ENCODE measurements around the gene C9orf78.

C9orf78 gene

GRCh38 chr9:129873563-129874190 is 38.6 kb upstream of the C9orf78 start:
- H3K36me3 Mint-ChIP-seq, result no peaks in the 10 kb centered on the region
- no peak overlapping the region for H3K4me3 Mint-ChIP-seq
- H3K4me1 Mint-ChIP-seq (ENCODE audit: low read depth), result peaks cover 43% of the 10 kb centered on the region
- H3K27me3 Mint-ChIP-seq, result no peaks in the 10 kb centered on the region
- no peaks in the 10 kb centered on the region for H3K9me3 Mint-ChIP-seq (ENCODE audit: low read depth)
- H3K27ac Mint-ChIP-seq, result peak overlapping the region; percentile 34

GRCh38 chr9:129871046-129871445 is 36.0 kb upstream of the C9orf78 start:
- Mint-ChIP-seq H3K36me3 (peaks cover 2% of the 10 kb centered on the region), H3K27ac (peak overlapping the region; percentile 64), H3K4me3 (peak overlapping the region; percentile 36), H3K4me1 (ENCODE audit: low read depth) (peaks cover 63% of the 10 kb centered on the region), H3K9me3 (ENCODE audit: low read depth) (no peaks in the 10 kb centered on the region), H3K27me3 (no peaks in the 10 kb centered on the region)

DNA sequence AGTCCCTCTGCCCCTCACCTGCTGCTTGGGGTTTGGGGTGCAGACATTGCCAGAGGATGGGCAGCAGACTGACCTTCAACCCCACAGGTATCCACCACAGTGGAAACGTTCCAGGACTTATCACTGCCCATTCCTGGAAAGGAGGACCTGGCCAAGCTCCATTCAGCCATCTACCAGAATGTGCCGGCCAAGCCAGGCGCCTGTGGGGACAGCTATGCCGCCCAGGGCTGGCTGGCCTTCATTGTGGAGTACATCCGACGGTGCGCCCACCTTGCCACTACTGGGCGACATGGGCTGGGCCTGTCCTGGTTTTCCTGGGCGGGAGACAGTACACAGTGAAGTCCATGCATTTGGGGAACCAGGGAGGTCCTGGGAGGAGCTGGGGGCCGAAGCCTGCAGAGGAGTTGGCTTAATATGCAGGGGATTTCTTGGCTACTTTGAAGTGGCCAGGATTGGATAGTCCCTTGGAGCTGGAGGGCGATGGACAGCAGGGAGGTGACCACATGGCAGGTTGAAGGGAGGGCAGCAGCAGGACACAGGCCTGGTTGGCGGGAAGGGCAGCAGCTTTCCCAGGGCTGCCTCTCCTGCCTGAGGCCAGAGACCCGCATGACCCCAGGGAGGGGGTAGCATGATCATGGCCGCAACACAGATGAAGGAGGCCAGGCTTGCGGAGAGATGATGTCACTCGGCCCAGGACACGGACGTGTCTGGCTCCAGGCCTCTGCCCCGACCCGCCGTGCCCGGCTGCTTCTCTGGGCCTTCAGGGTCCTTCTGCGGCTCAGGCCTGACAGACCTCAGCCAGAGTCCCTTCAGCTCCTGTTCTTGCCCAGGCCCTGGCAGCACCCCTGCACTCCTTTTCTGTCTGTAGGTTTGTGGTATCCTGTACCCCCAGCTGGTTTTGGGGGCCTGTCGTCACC is 34.8 kb upstream of the C9orf78 start:
- H3K36me3 Mint-ChIP-seq, result peaks cover 2% of the 10 kb centered on the region
- no peaks in the 10 kb centered on the region for H3K27me3 Mint-ChIP-seq
- H3K4me3 Mint-ChIP-seq, result peak overlapping the region; percentile 59
- peak overlapping the region; percentile 96 for H3K27ac Mint-ChIP-seq
- H3K9me3 Mint-ChIP-seq (ENCODE audit: low read depth), result no peaks in the 10 kb centered on the region
- peaks cover 75% of the 10 kb centered on the region for H3K4me1 Mint-ChIP-seq (ENCODE audit: low read depth)

DNA sequence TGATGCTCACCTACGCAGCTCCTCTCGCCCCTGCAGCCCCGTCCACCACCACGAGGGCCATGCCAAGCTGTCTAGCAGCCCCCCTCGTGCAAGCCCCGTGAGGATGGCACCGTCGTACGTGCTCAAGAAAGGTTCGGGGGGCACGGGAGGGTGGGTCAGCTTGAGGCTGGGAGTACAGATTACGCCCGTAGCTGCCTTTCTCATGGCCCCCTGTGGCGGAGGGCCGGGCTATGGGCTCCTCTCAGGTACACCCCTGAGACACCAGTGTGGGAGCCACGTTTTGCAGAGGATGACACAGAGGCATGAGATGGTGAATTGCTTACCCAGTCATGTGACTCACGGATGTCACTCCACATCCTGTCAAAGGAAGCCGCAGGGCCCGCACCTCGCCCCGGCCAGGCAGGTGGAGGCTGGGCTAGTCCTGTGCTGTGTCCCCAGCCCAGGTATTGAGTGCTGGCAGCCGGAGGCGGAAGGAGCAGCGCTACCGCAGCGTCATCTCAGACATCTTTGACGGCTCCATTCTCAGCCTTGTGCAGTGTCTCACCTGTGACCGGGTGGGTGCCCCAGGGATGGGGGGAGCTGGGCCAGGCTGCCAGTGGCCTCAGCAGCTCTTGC is 33.9 kb upstream of the C9orf78 start:
- H3K4me3 Mint-ChIP-seq, result peak overlapping the region; percentile 59
- H3K4me1 Mint-ChIP-seq (ENCODE audit: low read depth), result peaks cover 72% of the 10 kb centered on the region
- peaks cover 2% of the 10 kb centered on the region for H3K36me3 Mint-ChIP-seq
- H3K27me3 Mint-ChIP-seq, result no peaks in the 10 kb centered on the region
- H3K27ac Mint-ChIP-seq, result peak overlapping the region; percentile 96
- no peaks in the 10 kb centered on the region for H3K9me3 Mint-ChIP-seq (ENCODE audit: low read depth)

DNA sequence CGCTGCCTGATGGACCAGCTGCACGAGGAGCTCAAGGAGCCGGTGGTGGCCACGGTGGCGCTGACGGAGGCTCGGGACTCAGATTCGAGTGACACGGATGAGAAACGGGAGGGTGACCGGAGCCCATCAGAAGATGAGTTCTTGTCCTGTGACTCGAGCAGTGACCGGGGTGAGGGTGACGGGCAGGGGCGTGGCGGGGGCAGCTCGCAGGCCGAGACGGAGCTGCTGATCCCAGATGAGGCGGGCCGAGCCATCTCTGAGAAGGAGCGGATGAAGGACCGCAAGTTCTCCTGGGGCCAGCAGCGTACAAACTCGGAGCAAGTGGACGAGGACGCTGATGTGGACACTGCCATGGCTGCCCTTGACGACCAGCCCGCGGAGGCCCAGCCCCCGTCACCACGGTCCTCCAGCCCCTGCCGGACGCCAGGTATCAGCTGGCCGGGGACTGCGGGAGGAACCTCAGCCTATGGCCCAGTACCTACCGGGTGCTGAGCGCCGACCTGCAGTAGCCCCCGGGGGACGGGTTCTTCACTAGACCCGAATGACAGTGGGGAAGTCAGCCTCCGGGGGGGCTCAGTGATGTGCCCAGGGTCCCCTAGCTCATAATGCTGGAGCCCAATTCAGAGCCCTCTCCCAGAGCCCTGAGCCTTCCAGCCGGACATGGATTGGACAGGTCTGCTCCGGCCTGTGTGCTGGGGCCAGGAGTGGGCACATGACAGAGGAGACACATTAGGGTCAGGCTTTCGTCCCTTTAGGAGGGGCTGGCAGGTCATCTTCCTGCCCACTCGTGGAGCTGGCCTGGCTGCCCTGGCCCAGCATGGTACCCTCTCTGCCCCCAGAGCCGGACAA is 33.2 kb upstream of the C9orf78 start:
- Mint-ChIP-seq H3K9me3 (ENCODE audit: low read depth) (no peaks in the 10 kb centered on the region), H3K36me3 (peaks cover 5% of the 10 kb centered on the region), H3K4me3 (peak overlapping the region; percentile 71), H3K27me3 (no peaks in the 10 kb centered on the region), H3K4me1 (ENCODE audit: low read depth) (peaks cover 77% of the 10 kb centered on the region), H3K27ac (peak overlapping the region; percentile 96)

DNA sequence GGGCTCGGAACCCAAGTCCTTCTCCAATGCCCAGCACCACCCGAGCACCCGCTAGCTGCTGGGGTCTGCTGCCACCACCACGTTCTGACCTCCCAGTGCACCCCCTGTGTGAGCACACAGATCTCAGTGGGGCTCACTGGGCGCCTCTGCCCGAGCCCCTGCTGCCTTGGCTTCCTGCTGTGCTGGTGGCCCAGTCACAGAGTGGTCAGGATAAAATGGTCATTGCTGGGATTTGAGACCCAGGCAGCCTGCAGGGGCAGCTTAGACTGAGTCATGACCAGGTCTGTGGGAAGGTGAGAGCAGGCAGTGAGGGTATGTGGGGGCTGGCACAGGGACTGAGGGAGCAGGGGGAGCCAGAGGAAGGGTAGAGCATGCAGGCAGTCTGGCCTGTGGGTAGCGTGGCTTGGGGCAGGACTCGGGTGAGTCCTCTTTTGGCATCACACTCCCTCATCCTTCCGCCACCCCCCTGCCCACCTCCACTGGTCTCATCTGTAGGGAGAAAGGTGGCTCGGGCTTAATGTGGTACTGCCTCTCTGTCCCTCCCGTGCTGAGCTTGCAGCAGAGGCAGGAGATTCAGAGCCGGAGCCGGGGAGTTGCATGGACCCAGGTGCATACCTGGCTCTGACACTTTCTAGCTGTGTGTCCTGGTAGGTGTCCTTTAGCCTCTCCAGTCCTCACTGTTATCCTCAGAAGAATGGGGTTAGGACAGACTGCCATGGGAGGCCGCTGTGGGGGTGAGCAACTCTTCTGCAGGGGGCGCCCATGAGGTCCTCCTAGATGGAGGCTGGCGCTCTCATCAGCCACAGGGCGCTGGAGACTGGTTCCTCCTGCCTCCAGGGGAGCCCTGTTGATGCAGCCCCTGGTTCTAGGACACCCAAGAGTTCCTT is 32.3 kb upstream of the C9orf78 start:
- H3K4me1 Mint-ChIP-seq (ENCODE audit: low read depth), result peaks cover 82% of the 10 kb centered on the region
- H3K9me3 Mint-ChIP-seq (ENCODE audit: low read depth), result no peaks in the 10 kb centered on the region
- no peaks in the 10 kb centered on the region for H3K27me3 Mint-ChIP-seq
- peak overlapping the region; percentile 71 for H3K4me3 Mint-ChIP-seq
- peak overlapping the region; percentile 96 for H3K27ac Mint-ChIP-seq
- peaks cover 7% of the 10 kb centered on the region for H3K36me3 Mint-ChIP-seq

GRCh38 chr9:129866394-129867135 is 31.5 kb upstream of the C9orf78 start:
- H3K36me3 Mint-ChIP-seq, result peaks cover 11% of the 10 kb centered on the region
- peaks cover 84% of the 10 kb centered on the region for H3K4me1 Mint-ChIP-seq (ENCODE audit: low read depth)
- H3K4me3 Mint-ChIP-seq, result peak overlapping the region; percentile 60
- H3K27ac Mint-ChIP-seq, result peak overlapping the region; percentile 96
- H3K9me3 Mint-ChIP-seq (ENCODE audit: low read depth), result no peaks in the 10 kb centered on the region
- H3K27me3 Mint-ChIP-seq, result no peaks in the 10 kb centered on the region

DNA sequence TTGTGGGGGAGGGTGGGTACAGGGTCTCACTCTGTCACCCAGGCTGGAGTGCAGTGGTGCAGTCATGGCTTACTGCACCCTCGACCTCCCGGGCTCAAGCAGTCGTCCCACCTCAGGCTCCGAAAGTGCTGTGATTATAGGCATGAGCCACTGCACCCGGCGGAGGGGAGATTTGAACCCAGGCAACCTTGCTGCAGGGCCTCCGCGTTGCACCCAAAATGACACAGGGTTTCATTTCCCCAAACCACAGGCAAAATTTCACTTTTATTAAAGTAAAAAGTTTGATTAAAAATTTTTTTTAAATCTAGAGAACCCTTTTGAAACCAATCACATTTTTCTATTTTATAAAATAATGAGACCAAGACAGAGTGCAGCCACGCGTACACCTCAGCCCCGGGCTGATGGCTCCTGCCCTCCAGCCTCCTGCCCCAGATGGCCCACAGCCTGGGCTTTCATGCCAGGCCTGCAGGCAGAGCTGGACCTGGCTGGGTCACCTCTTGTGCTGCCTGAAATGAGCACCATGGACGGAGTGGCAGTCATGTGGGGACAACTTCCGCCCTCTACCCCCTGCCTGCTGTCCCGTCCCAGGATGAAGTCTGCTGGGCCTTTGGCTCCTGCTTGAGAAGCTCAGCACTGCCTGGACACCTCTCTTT is 30.7 kb upstream of the C9orf78 start:
- Mint-ChIP-seq H3K4me1 (ENCODE audit: low read depth) (peaks cover 85% of the 10 kb centered on the region), H3K9me3 (ENCODE audit: low read depth) (no peaks in the 10 kb centered on the region), H3K36me3 (peaks cover 12% of the 10 kb centered on the region), H3K27ac (peak overlapping the region; percentile 96), H3K27me3 (no peaks in the 10 kb centered on the region), H3K4me3 (peak overlapping the region; percentile 60)

GRCh38 chr9:129864991-129865647 is 30.0 kb upstream of the C9orf78 start:
- Mint-ChIP-seq H3K27ac (peak overlapping the region; percentile 81), H3K4me1 (ENCODE audit: low read depth) (peaks cover 83% of the 10 kb centered on the region), H3K9me3 (ENCODE audit: low read depth) (no peaks in the 10 kb centered on the region), H3K4me3 (peak overlapping the region; percentile 40), H3K36me3 (peaks cover 12% of the 10 kb centered on the region), H3K27me3 (no peaks in the 10 kb centered on the region)

- Mint-ChIP-seq H3K9me3 (ENCODE audit: low read depth) (no peaks in the 10 kb centered on the region), H3K27ac (peak overlapping the region; percentile 82), H3K36me3 (peaks cover 12% of the 10 kb centered on the region), H3K4me1 (ENCODE audit: low read depth) (peaks cover 69% of the 10 kb centered on the region), H3K4me3 (peak overlapping the region; percentile 67), H3K27me3 (no peaks in the 10 kb centered on the region)
Measured at GRCh38 chr9:129863059-129863690, 28.1 kb upstream of the C9orf78 start.

DNA sequence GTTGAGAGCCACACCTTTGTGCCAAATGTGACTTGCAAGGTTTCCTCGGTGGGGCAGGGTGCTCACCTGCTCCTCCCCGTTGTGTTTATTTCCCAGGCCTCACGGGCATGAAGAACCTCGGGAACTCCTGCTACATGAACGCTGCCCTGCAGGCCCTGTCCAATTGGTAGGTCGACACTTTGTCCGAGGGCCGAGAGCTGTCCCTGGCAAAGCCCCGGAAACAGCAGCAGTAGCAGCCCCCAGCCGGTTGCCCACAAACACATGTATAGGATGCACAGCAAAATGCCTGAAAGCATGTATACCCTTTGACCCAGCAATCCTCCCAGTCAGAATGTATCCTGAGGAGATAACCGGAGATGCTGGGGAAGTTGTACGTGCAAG is 26.4 kb upstream of the C9orf78 start:
- peaks cover 12% of the 10 kb centered on the region for H3K36me3 Mint-ChIP-seq
- H3K27me3 Mint-ChIP-seq, result no peaks in the 10 kb centered on the region
- H3K4me3 Mint-ChIP-seq, result no peak overlapping the region
- peaks cover 63% of the 10 kb centered on the region for H3K4me1 Mint-ChIP-seq (ENCODE audit: low read depth)
- no peaks in the 10 kb centered on the region for H3K9me3 Mint-ChIP-seq (ENCODE audit: low read depth)
- peak overlapping the region; percentile 17 for H3K27ac Mint-ChIP-seq

All from activated naive CD8-positive, alpha-beta T cell (primary cell).